SJSA1 (cell line): Measurements from ENCODE around the gene CCBE1. TPM values are rescaled to one million over a fixed set of nuclear protein-coding genes. Genes with fewer than 3 reads are reported as not detected.

Source experiments
- total RNA-seq: library from RNA; depleted of rRNA; stranded (reverse); fragments of >200 nt; shearing (Covaris generic); gene quantifications from 2 replicates; pipeline ENCODE4 v1.2.3, GENCODE V29; 2014; rRNA removed

CCBE1 gene
- total RNA-seq, 1 experiment from 2014 or later, result 5.1 TPM

Other genes starting within 250 kb of the CCBE1 start
- 24.2 and 31.7 TPM in 2 replicates for gene PMAIP1, start 202.6 kb upstream of the CCBE1 start, total RNA-seq